Retinal pigment epithelial cell (primary cell): ENCODE results near the gene SHROOM1.

Experiments
- DNase-seq: peaks from one replicate; pipeline ENCODE4 v3.0.0-alpha.2; 2010; ENCODE audit warnings: low read depth
- H3K4me3 ChIP-seq: 2 replicates; pipeline ENCODE4 v1.5.1; 2011; ENCODE audit warnings: mild to moderate bottlenecking, low read length, control low read depth, moderate library complexity
- CTCF ChIP-seq: conservative IDR thresholded peaks from 2 replicates; pipeline ENCODE4 v1.5.1; 2011; ENCODE audit warnings: low read depth, low read length, control low read depth, inconsistent platforms

SHROOM1 gene

GRCh38 chr5:132776131-132776937 is 54.1 kb downstream of the SHROOM1 start:
- peak overlapping the region; percentile 84 for H3K4me3 ChIP-seq
- no peak for DNase-seq
- no peak for TF ChIP-seq CTCF

DNA sequence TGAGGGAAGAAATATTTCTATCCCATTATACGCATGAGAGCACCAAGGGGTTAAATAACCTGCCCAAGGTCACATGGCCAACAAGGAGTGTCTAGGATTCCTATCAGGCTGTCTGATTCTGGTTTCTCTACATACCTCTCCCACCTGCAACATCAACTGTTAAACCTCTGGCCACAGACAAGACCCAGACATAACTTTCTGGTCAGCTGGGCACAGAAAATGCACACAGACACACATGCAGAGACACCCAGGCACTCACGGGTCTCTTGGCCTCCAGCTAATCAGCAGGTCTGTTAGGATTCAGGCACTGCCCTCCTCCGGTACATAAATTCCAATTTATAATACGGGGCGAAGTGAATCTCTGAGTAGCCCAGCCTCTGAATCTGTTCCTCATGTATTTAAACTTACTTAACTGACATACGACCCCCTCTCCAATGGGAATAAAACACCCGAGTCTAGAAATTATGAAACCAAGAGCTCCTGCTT is 54.9 kb downstream of the SHROOM1 start:
- peak overlapping the region; percentile 84 for H3K4me3 ChIP-seq
- peak; percentile 72 for DNase-seq
- TF ChIP-seq CTCF, result no peak

DNA sequence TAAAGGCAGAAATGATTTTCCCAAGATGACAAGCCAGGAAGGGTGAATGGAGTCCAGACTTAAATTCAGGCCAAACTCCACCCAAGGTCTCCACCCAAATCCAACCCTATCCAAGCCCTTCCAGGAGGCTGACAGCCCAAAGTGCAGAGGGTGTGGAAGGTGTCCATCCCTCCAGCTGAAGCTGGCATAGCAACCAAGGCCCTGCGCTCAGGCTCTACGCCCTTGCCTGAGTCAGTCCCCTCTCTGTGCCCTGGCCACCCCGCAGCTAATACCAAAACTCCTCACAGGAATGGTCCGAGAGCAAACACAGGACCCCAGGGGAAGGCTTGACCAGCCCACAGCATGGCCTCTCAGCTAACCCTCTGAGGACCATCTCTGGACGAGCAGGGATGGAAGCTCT is 55.6 kb downstream of the SHROOM1 start:
- no peak for TF ChIP-seq CTCF
- H3K4me3 ChIP-seq, result peak overlapping the region; percentile 8
- DNase-seq, result no peak

DNA sequence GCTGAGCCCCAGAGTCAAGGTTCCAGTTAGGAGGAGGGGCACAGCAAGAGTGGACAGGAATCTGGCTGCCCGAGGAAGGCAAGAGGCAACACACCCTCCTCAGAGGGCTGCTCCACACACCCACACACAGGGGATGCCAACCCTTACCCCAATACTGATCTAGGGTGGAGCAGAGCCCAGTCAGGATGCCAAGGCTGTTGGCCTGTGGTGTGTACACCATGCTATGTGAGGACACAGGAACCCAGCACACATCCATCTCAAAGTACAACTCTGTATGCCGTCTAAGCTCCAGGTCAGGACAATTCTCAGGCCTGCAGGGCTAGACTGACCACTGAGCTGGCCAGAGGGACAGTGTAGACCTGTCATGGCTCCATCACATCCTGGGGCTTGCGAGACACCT is 56.0 kb downstream of the SHROOM1 start:
- no peak overlapping the region for H3K4me3 ChIP-seq
- no peak for TF ChIP-seq CTCF
- no peak for DNase-seq

DNA sequence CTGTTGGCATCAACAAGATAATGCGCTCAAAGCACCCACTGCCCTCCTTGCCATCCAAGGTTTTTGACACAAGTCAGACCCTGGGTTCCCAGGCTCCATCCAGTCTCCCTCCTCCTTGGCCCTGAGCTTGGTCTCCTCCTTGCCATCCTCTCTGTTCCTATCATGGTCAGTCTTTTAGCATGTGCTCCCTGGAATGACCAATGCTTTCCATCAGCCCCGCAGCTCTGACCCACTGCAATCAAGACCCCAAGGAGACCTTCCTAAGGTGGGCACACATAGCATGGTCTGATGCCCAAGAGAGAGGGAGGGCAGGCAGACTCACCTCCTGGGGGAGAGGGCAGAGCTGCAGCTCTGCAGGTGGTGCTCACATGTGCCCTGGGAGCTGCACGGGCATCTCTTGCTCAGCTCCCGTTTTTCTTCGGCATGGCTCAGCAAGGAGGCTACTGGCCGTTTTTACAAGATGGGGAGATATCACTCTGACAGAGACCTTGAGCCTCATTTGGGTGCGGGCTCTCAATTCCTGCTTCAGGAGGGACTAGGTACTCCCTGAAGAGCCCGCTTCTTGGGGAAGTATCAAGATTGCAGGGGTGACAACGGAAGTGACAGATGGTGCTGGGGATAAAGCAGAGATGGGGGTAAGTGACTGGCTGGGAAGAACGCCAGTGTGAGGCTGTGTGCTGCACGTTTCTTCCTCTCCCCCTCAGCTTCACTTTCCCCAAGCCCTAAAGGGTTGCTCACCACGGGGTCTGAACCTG is 56.7 kb downstream of the SHROOM1 start:
- H3K4me3 ChIP-seq, result no peak overlapping the region
- TF ChIP-seq CTCF, result no peak
- no peak for DNase-seq

DNA sequence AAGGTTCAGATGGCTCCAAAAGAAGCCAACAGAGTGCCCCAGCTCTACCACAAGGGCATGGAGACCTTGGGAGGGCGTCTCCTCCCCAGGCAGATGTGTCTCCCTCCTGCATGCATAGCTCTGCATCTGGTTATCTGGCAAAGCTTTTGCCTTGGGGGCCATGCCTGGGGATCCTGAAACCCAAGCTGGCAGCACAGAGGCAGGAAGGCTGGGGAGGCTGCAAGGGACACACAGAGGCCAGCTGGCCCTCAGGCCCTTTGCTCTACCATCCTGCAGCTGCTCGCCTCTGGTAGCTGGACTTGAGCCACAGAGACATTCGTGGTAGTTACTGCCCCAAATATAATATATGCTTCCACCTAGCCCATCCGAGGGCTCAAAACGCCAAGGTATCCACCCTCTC is 57.3 kb downstream of the SHROOM1 start:
- no peak for TF ChIP-seq CTCF
- no peak overlapping the region for H3K4me3 ChIP-seq
- DNase-seq, result no peak
